Stimulated activated CD4-positive, alpha-beta T cell treated with anti-CD3 and anti-CD28 coated beads, Interleukin-4, amount 100 ng/mL, for 24 hours (primary cell): Measurements from ENCODE around the gene AR.

Experiments
- DNase-seq: peaks from one replicate; pipeline ENCODE4 v3.0.0-alpha.2; 2020

AR gene, protein sequence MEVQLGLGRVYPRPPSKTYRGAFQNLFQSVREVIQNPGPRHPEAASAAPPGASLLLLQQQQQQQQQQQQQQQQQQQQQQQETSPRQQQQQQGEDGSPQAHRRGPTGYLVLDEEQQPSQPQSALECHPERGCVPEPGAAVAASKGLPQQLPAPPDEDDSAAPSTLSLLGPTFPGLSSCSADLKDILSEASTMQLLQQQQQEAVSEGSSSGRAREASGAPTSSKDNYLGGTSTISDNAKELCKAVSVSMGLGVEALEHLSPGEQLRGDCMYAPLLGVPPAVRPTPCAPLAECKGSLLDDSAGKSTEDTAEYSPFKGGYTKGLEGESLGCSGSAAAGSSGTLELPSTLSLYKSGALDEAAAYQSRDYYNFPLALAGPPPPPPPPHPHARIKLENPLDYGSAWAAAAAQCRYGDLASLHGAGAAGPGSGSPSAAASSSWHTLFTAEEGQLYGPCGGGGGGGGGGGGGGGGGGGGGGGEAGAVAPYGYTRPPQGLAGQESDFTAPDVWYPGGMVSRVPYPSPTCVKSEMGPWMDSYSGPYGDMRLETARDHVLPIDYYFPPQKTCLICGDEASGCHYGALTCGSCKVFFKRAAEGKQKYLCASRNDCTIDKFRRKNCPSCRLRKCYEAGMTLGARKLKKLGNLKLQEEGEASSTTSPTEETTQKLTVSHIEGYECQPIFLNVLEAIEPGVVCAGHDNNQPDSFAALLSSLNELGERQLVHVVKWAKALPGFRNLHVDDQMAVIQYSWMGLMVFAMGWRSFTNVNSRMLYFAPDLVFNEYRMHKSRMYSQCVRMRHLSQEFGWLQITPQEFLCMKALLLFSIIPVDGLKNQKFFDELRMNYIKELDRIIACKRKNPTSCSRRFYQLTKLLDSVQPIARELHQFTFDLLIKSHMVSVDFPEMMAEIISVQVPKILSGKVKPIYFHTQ

DNA sequence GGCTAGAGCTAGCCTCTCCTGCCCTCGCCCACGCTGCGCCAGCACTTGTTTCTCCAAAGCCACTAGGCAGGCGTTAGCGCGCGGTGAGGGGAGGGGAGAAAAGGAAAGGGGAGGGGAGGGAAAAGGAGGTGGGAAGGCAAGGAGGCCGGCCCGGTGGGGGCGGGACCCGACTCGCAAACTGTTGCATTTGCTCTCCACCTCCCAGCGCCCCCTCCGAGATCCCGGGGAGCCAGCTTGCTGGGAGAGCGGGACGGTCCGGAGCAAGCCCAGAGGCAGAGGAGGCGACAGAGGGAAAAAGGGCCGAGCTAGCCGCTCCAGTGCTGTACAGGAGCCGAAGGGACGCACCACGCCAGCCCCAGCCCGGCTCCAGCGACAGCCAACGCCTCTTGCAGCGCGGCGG lies at the start of gene AR:
Gene AR (plus strand): TSS at position 204 of the 400 bp plus-strand sequence. CDS start 1,126 bp downstream, outside the sequence.
- DNase-seq: no peak

DNA sequence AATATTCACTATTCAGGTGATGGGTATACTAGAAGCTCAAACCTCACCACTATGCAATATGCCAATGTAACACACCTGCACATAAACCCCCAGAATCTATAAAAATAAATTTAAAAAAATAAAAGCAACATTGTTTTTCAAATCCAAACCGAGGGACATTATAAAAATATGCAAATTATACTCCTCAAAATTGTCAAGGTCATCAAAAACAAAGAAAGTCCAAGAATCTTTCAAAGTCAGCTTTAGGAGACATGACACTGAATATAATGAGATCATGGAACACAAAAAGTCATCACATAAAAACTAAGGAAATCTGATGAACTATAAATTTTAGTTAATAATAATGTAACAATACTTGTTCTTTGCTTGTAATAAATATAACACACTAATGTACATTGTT lies 43.2 kb upstream of the AR start:
- DNase-seq: no peak

DNA sequence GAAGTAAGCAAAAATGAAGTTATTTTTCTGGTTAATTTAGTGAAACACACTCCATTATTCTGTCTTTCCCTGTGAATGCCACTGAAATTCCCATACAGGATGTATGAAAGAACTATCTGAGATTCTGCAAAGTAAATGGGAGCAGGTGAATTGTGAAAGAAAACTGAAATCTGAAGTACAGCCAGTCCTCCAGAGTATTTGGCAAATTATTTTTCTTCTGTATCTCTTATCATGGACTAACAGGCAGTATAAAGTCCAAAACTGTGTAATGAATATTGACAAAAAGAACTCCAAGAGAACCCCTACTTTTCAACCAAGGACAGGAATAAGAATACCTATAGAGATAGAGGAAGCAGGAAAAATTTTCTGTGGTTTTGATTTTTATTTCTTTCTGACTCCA lies 40.8 kb upstream of the AR start:
- no peak for DNase-seq

DNA sequence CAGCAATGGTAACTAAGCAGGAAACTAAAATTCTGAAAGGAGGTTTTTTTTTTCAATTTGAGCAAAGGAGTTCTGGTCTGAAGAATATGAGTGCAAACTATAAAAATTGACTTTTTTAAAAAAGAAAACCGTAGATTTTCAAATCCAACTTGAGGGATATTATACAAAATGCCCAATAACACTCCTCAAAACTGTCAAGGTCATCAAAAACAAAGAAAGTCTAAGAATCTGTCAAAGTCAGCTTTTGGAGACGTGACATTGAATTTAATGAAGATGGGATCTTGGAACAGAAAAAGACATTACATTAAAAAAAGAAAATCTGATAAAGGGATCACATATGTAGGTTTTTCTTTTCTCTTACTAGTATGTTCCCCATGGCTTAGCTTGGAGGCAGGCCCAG lies 40.4 kb upstream of the AR start:
- no peak for DNase-seq

DNA sequence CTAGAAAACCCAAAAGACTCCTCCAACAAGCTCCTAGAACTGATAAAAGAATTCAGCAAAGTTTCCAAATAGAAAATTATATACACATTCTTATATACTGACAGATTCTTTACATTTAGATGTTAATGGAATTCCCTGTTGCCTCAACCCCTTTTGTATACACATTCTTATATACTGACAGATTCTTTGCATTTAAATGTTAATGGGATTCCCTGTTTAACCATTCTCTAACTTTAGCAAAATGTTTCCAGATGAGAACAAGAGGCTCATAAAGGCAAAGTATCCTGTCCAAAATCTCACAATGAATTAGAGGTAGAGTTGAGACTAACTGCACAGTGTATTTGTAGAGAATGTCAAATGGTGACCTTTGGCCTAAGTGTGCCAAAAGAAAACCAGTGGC lies 23.1 kb upstream of the AR start:
- no peak for DNase-seq

DNA sequence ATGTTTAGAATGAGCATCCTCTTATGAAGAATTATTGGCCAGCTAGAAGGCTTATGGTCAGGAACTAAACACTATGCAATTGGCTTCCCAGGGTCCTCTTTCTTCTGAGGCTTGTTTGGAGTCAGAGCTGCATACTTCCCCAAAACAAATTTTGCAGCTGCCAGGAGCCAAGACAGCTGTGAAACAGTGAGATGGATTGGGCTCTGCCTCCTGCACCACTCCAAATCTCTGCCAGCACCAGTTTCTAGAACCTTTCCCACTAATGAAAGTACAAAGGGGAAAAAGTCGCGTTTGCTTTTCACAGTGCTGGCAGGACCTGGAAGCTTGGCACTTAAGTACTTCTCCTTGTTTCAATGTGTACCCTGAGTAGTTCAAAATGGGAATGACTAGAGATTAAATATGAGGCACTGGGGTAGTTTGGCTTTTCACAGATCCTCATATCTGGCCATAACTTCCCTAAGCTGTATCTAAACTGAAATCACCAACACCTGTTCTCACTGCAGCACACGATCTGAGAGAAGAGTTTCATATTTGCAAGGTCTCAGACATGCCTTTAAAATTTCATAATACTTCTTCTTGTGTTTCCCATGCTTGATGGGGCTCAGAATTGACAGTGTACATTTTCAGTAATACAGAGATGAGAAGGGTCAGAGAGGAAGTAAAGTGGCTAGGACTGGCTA lies 20.7 kb upstream of the AR start:
- DNase-seq: no peak

DNA sequence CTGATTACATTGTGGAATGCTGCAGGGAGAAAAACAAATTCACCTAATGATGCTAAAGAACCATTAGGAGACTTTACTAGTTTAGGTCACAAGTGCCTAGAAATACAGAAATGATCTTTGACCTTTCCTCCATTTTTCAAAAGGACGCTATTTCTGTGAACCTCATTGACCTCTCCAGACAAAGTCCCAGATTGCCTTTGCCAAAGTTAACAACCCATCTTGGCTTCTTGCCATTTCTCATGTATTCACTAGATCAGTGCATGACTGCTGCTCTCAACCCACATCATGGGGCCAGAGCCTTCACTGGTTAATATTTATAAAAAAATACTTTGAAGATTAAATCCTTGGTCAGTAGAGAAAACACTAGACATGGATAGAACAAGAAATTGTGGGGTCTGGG lies 19.9 kb upstream of the AR start:
- no peak for DNase-seq

DNA sequence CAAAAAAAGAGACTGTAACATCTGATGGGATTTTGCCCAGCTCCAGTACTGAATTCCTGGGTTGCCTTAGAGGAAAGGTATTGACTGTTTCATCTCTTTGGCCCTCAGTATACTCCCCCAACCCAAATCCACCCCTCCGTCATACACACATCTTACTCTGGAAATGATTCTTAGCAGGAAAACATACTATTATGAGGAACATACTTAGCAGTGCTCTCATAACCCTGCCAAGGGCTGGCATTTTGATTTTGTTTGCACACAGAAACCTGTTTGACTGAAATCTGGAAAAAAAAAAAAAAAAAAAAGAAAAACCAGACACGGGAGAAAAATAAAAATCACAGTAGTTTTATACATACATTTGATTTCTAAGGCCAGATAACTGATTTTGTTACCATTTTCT lies 19.4 kb upstream of the AR start:
- DNase-seq: no peak

DNA sequence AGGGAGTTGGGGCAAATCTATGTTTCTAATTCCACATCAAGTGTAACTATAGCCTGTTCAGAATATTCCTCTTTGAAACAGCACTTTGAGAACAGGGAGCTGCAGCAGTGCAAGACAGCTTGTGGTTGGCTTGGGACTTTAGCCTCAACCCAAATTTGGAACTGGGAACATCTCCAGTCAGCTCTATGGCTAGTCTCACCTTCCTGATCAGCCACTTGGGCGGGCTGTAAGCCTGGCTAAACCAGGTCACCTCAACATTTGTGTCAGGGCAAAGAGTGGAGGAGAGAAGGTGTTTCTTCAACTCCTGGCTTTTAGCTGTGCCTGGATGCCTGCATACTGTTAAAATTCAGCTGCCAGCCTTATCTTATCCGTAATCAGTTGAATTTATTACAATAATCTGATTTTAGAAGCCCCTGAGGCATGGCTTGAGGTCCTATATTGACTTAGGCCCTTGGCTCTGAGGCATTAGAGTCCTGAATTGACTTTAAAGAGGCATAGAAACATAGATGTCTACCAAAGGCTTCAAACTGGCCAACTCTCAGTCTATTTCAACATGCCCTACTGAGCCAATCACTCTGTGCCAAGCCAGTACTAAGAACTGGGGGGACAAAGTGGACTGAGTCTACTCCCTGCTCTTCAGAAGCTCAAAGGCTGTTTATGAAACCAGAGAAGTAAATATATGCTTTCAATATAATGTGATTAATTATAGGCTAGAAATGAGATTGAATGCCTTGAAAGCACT lies 18.7 kb upstream of the AR start:
- DNase-seq: no peak

DNA sequence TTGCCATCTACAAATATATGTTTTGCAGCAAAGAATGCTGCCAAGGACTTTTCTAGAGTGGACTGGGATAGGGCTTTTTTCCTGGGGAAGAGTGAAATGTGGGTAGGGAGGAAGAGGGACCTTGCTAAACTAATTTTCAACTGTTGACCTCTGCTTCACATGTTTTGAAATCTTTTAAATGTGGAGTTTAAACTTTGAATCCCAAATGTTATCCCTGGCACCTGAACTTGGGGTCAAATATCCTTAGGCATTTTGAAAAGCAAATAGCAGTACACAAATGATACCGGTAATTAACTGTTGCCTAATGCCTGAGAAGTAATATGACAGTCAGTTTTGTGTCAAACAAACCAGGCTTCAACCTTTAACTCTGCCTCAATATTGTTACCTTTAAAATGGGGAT lies 7.3 kb upstream of the AR start:
- no peak for DNase-seq

DNA sequence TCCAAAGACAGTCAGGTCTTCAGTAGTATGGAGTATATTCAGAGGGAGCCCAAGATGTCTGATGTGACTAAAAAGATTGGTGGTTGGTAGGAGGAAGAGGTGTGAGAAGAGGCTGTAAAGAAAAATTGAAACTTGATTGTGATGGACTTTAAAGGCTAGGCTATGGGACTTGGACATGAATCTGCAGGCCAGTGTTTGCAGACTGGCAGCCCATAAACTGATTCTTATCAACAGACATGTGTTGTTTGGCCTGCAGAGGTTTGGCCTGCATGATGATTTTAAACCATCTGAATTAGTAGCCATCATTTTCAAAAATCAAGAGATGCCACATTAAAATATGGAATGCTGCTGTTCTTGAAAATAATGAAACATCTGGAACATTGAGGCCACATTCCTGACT lies 5.4 kb upstream of the AR start:
- DNase-seq: no peak

DNA sequence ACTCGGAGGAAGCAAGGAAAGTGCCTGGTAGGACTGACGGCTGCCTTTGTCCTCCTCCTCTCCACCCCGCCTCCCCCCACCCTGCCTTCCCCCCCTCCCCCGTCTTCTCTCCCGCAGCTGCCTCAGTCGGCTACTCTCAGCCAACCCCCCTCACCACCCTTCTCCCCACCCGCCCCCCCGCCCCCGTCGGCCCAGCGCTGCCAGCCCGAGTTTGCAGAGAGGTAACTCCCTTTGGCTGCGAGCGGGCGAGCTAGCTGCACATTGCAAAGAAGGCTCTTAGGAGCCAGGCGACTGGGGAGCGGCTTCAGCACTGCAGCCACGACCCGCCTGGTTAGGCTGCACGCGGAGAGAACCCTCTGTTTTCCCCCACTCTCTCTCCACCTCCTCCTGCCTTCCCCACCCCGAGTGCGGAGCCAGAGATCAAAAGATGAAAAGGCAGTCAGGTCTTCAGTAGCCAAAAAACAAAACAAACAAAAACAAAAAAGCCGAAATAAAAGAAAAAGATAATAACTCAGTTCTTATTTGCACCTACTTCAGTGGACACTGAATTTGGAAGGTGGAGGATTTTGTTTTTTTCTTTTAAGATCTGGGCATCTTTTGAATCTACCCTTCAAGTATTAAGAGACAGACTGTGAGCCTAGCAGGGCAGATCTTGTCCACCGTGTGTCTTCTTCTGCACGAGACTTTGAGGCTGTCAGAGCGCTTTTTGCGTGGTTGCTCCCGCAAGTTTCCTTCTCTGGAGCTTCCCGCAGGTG lies 637 bp downstream of the AR start:
- DNase-seq: no peak

DNA sequence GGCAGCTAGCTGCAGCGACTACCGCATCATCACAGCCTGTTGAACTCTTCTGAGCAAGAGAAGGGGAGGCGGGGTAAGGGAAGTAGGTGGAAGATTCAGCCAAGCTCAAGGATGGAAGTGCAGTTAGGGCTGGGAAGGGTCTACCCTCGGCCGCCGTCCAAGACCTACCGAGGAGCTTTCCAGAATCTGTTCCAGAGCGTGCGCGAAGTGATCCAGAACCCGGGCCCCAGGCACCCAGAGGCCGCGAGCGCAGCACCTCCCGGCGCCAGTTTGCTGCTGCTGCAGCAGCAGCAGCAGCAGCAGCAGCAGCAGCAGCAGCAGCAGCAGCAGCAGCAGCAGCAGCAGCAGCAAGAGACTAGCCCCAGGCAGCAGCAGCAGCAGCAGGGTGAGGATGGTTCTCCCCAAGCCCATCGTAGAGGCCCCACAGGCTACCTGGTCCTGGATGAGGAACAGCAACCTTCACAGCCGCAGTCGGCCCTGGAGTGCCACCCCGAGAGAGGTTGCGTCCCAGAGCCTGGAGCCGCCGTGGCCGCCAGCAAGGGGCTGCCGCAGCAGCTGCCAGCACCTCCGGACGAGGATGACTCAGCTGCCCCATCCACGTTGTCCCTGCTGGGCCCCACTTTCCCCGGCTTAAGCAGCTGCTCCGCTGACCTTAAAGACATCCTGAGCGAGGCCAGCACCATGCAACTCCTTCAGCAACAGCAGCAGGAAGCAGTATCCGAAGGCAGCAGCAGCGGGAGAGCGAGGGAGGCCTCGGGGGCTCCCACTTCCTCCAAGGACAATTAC lies 1.4 kb downstream of the AR start:
- DNase-seq: no peak

DNA sequence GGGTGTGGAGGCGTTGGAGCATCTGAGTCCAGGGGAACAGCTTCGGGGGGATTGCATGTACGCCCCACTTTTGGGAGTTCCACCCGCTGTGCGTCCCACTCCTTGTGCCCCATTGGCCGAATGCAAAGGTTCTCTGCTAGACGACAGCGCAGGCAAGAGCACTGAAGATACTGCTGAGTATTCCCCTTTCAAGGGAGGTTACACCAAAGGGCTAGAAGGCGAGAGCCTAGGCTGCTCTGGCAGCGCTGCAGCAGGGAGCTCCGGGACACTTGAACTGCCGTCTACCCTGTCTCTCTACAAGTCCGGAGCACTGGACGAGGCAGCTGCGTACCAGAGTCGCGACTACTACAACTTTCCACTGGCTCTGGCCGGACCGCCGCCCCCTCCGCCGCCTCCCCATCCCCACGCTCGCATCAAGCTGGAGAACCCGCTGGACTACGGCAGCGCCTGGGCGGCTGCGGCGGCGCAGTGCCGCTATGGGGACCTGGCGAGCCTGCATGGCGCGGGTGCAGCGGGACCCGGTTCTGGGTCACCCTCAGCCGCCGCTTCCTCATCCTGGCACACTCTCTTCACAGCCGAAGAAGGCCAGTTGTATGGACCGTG lies 2.2 kb downstream of the AR start:
- no peak for DNase-seq

DNA sequence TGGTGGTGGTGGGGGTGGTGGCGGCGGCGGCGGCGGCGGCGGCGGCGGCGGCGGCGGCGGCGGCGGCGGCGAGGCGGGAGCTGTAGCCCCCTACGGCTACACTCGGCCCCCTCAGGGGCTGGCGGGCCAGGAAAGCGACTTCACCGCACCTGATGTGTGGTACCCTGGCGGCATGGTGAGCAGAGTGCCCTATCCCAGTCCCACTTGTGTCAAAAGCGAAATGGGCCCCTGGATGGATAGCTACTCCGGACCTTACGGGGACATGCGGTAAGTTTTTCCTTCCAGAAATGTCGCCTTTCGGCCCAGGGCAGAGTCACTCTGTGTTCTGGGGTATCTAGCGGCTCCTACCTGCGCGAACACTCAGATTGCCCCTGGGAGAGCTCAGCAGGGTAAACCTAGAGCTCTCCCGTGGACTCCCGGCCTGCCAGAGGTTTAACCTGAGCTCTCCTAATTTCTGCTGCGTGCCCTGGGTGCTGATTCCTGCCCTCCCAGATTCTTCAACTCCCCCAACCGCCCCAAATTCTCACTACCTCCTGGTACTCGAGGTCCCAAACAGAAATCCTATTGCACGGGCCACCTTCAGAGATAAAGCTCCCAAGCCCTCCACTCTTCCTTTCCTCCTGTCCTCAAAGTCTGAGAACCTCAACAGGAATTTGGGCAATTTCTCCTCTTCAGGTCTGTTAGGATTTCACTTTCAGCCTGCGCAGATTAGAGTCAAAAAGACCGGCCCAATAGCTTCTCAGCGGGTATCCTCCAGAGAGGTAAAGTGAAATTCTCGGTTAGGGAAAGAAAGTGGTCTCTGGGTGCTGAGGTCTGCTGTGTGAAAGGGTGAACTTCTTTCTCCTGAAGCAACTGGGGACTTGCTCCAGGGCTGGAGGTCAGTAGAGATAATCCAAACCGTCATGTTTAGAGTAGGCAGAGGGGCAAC lies 2.9 kb downstream of the AR start:
- no peak for DNase-seq

DNA sequence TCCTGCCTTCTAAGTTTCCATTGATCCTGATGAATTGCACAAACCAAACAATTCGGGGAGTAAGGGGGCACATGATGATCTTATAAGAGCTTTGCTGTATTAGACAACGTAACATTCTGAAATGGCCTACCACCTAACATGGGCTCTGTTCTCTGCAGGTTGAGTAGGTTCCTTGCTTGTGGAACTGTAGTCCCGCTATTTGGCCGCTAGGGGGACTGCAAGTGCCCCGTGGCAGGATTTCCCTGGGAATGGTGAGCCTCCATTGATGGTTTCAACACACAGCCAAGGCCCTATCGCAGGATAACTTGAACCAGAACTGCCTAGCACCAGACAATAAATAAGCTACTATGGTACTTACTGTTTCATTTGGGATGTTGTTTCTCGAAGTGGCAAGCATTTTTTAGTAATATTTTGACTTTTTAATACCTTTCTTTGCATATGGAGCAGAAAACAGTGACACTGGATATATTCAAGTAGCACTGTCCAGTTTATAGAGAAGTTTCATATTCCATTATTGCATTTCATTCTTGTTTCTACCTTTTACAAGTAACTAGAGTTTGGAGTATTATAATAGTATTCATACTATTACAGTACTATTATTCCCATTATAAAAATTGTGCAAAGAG lies 11.9 kb downstream of the AR start:
- no peak for DNase-seq

DNA sequence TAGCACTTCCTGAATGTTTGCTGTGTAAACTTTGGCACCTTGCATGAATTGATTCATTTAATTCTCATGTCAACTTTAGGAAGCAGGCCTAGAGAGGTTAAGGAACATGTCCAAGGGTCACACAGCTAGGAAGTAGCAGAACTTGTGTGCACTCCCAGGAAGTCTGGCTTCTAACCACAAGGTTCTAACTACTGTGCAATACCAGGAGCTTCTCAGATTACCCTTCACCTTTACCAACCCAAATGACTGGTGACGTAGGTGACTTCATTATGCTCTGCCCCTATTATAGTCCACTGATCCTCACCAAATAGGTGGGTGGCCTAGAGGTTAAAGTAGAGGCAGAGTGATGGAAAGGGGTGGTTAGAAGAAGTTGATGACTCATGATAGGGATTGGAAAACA lies 14.4 kb downstream of the AR start:
- DNase-seq: no peak

DNA sequence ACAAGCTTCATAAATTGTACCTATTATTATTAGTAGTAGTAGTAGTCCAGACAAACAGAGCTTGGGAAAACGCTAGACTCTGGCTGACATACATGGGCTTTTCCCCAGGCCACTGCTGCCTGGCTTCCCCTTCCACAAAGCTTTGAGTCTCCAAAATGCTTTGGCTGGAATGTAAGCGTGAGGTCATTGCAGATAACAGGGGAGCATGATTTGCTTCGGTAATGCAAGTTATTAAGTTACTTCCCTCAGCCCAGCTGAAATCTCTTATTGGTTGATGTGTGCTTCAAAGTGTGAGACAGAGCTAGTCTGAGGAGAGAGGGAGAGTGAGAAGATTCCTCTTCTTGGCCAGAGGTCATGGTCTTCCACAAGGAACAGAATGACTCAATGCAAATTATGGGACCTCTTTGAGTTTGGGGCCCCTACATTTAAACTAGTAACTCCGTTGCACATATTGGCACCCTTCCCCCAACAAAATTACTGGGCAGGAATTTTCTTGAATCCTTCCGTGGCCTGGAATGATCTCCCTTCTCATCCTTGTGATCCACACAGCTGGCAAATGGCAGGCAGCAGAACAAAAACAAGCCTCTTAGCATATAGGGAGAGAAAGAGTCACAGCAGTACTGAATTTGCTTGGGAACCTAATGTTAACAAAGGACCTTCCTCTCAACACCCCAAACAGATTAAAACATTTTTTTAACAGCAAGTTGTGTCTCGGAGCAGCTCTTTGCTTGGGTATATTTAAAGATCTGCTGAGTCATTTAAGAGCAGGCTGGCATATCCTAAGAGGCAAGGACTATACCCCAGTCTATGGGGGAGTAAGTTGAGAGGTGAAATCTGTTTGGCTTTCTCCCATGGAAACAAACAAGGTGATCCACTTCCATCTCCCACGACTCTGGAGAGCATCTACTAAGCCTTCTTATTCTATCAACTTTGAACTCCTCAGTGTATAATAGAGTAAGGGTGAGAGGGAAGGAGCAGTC lies 19.9 kb downstream of the AR start:
- no peak for DNase-seq
